GM12864 (cell line): ENCODE measurements around the gene FZD10.

Experiments
- DNase-seq: peaks from one replicate; pipeline ENCODE4 v3.0.0-alpha.2; 2011; ENCODE audit warnings: low read depth
- H3K4me3 ChIP-seq: 2 replicates; pipeline ENCODE4 v1.5.1; 2011; ENCODE audit warnings: mild to moderate bottlenecking, low read depth, low read length, control low read depth
- CTCF ChIP-seq: IDR thresholded peaks from 2 replicates; pipeline ENCODE4 v1.5.1; 2011; ENCODE audit warnings: low read depth, mild to moderate bottlenecking, moderate library complexity, low read length, control low read depth, inconsistent platforms; ENCODE audit errors: missing control alignments

FZD10 gene

GRCh38 chr12:130131801-130132200 lies 30.5 kb upstream of the FZD10 start:
- no peak for TF ChIP-seq CTCF
- DNase-seq = no peak
- no peak overlapping the region for H3K4me3 ChIP-seq

- TF ChIP-seq CTCF = no peak
- no peak overlapping the region for H3K4me3 ChIP-seq
These were observed 29.3 kb upstream of the FZD10 start for GRCh38 chr12:130132831-130133511.

GRCh38 chr12:130133851-130134562 lies 28.3 kb upstream of the FZD10 start:
- TF ChIP-seq CTCF = no peak
- H3K4me3 ChIP-seq = no peak overlapping the region
- no peak for DNase-seq

More at GRCh38 chr12:130132831-130133511, 29.3 kb upstream of the FZD10 start:
- DNase-seq = no peak

- DNase-seq = no peak
- H3K4me3 ChIP-seq = no peak overlapping the region
- TF ChIP-seq CTCF = no peak
These were observed 27.7 kb upstream of the FZD10 start for GRCh38 chr12:130134563-130134915.

GRCh38 chr12:130136509-130137039 lies 25.7 kb upstream of the FZD10 start:
- H3K4me3 ChIP-seq = no peak overlapping the region
- TF ChIP-seq CTCF = no peak
- DNase-seq = no peak

- DNase-seq = no peak
- no peak overlapping the region for H3K4me3 ChIP-seq
- TF ChIP-seq CTCF = no peak
These were observed 24.9 kb upstream of the FZD10 start for GRCh38 chr12:130137040-130138018.
